Vagina (tissue), 2 donors: ENCODE results near the gene WDR62. TPM values are rescaled to one million over a fixed set of nuclear protein-coding genes. Genes with fewer than 3 reads are reported as not detected.

Experiments
- DNase-seq, 2 donors: peaks; one replicate each; pipeline ENCODE4 v3.0.0-alpha.2; 2017; ENCODE audit errors: extremely low spot score in 2 of 2
- H3K27ac ChIP-seq: fragments of 200-600 bp; sonication (generic); one replicate; pipeline ENCODE4 v1.5.1; 2019
- H3K27me3 ChIP-seq: fragments of 200-600 bp; sonication (generic); one replicate; pipeline ENCODE4 v1.5.1; 2019
- H3K36me3 ChIP-seq, 2 donors: fragments of 200-600 bp; sonication (generic); one replicate each; pipeline ENCODE4 v1.5.1; 2017 to 2019
- H3K4me1 ChIP-seq: fragments of 200-600 bp; sonication (generic); one replicate; pipeline ENCODE4 v1.5.1; 2019
- H3K4me3 ChIP-seq, 2 donors: fragments of 200-600 bp; sonication (generic); 1 replicate in 1 of 2; 2 replicates in 1 of 2; pipeline ENCODE4 v1.5.1; 2016 to 2019
- H3K9me3 ChIP-seq: fragments of 200-600 bp; sonication (generic); one replicate; pipeline ENCODE4 v1.5.1; 2019
- POLR2A ChIP-seq, 2 donors: fragments of 450-650 bp; IDR thresholded peaks; one replicate each; pipeline ENCODE4 v1.6.1; 2017; ENCODE audit warnings: antibody characterized with exemption in 2 of 2, mild to moderate bottlenecking in 2 of 2, moderate library complexity in 2 of 2
- POLR2AphosphoS5 ChIP-seq, 2 donors: sonication (generic); formaldehyde crosslinking; IDR thresholded peaks; one replicate each; pipeline ENCODE4 v1.9.0; 2017; ENCODE audit warnings: antibody characterized with exemption in 2 of 2, mild to moderate bottlenecking in 2 of 2, low read depth in 1 of 2; ENCODE audit not compliant: insufficient read depth in 1 of 2
- intact Hi-C: fragments of 100-400 bp; cut with DNase I; formaldehyde crosslinking; loops from one replicate; pipeline ENCODE4 v1.15.1; 2023
- total RNA-seq: library from RNA; depleted of rRNA; stranded (reverse); fragments of >200 nt; gene quantifications from one replicate; pipeline ENCODE4 v1.2.3, GENCODE V29; 2016
- TF ChIP-seq, protein P1 (sequence below), 3 experiments: fragments of 450-650 bp in 2 of 3; fragments of 200-600 bp in 1 of 3; sonication (generic) in 1 of 3; IDR thresholded peaks; one replicate each; pipeline ENCODE4 v1.5.1; 2017 to 2019; ENCODE audit warnings: antibody characterized with exemption in 3 of 3, mild to moderate bottlenecking in 2 of 3, moderate library complexity in 2 of 3

WDR62 gene
- total RNA-seq, 1 donor from 2014 or later = 2.5 TPM

GRCh38 chr19:36090910-36091695, 36.4 kb downstream of the WDR62 start:
- no peaks in the 10 kb centered on the region for H3K27me3 ChIP-seq
- no peaks in the 10 kb centered on the region for H3K36me3 ChIP-seq
- no peaks in the 10 kb centered on the region for H3K4me1 ChIP-seq
- H3K27ac ChIP-seq = no peak overlapping the region
- no peak overlapping the region for H3K4me3 ChIP-seq
- TF ChIP-seq POLR2A (IDR thresholded peaks at IDR 0.05) (no peak), POLR2AphosphoS5 (IDR thresholded peaks at IDR 0.05; ENCODE audit: insufficient read depth in 1 of 2, low read depth in 1 of 2) (no peak)
- TF ChIP-seq, protein P1, sequence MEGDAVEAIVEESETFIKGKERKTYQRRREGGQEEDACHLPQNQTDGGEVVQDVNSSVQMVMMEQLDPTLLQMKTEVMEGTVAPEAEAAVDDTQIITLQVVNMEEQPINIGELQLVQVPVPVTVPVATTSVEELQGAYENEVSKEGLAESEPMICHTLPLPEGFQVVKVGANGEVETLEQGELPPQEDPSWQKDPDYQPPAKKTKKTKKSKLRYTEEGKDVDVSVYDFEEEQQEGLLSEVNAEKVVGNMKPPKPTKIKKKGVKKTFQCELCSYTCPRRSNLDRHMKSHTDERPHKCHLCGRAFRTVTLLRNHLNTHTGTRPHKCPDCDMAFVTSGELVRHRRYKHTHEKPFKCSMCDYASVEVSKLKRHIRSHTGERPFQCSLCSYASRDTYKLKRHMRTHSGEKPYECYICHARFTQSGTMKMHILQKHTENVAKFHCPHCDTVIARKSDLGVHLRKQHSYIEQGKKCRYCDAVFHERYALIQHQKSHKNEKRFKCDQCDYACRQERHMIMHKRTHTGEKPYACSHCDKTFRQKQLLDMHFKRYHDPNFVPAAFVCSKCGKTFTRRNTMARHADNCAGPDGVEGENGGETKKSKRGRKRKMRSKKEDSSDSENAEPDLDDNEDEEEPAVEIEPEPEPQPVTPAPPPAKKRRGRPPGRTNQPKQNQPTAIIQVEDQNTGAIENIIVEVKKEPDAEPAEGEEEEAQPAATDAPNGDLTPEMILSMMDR (IDR thresholded peaks at IDR 0.05) = no peak
- intact Hi-C loops = loop anchor here (10.0 kb wide), 1 partner anchor 726 kb away; no protein-coding TSS in a partner anchor
- no peak for DNase-seq
- H3K9me3 ChIP-seq = no peaks in the 10 kb centered on the region

GRCh38 chr19:36092566-36092965, 37.9 kb downstream of the WDR62 start:
- Histone ChIP-seq H3K4me3 (no peak overlapping the region), H3K4me1 (no peaks in the 10 kb centered on the region), H3K36me3 (no peaks in the 10 kb centered on the region), H3K9me3 (no peaks in the 10 kb centered on the region), H3K27me3 (no peaks in the 10 kb centered on the region), H3K27ac (no peak overlapping the region)
- TF ChIP-seq POLR2A (IDR thresholded peaks at IDR 0.05) (no peak), POLR2AphosphoS5 (IDR thresholded peaks at IDR 0.05; ENCODE audit: insufficient read depth in 1 of 2, low read depth in 1 of 2) (no peak)
- TF ChIP-seq, protein P1 (IDR thresholded peaks at IDR 0.05) = no peak
- DNase-seq = no peak
- intact Hi-C loops = loop anchor here (10.0 kb wide), 1 partner anchor 728 kb away; no protein-coding TSS in a partner anchor

DNA sequence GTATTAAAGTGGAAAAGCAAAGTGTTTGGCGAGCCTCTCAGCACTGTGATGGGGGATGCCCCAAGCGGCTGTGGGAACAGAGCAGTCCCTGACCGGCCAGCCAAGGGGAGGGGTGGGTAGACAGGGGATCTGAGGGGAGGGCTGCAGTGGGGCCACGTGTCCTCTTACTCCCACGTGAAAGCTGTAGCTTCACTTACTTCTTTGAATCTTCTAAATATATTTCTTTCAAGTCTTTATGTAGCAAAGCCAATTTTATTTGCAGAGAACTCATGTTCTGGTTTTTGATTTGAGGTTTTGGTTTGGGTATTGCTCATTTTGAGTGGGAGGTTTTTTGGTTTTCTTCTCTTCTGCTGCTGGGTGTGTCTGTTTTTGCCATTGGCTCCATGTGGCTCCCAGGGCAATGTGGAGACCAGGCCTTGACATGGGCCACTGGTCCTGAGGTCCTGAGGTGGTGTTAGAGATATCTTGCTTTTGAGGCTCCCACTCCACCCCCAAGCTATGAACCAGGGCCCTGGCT, 38.5 kb downstream of the WDR62 start:
- no peak overlapping the region for H3K4me3 ChIP-seq
- H3K27ac ChIP-seq = no peak overlapping the region
- TF ChIP-seq, protein P1 (IDR thresholded peaks at IDR 0.05) = no peak
- TF ChIP-seq POLR2A (IDR thresholded peaks at IDR 0.05) (no peak), POLR2AphosphoS5 (IDR thresholded peaks at IDR 0.05; ENCODE audit: insufficient read depth in 1 of 2, low read depth in 1 of 2) (no peak)
- H3K36me3 ChIP-seq = no peaks in the 10 kb centered on the region
- DNase-seq = no peak
- no peaks in the 10 kb centered on the region for H3K27me3 ChIP-seq
- H3K9me3 ChIP-seq = no peaks in the 10 kb centered on the region
- intact Hi-C loops = loop anchor here (10.0 kb wide), 1 partner anchor 728 kb away; no protein-coding TSS in a partner anchor
- H3K4me1 ChIP-seq = no peaks in the 10 kb centered on the region

- no peak overlapping the region for H3K27ac ChIP-seq
- H3K36me3 ChIP-seq = no peaks in the 10 kb centered on the region
- TF ChIP-seq POLR2A (IDR thresholded peaks at IDR 0.05) (no peak), POLR2AphosphoS5 (IDR thresholded peaks at IDR 0.05; ENCODE audit: insufficient read depth in 1 of 2, low read depth in 1 of 2) (no peak)
- TF ChIP-seq, protein P1 (IDR thresholded peaks at IDR 0.05) = no peak
- H3K9me3 ChIP-seq = no peaks in the 10 kb centered on the region
- H3K4me1 ChIP-seq = no peaks in the 10 kb centered on the region
- no peak for DNase-seq
- no peak overlapping the region for H3K4me3 ChIP-seq
- H3K27me3 ChIP-seq = no peaks in the 10 kb centered on the region
- intact Hi-C loops = loop anchor here (10.0 kb wide), 1 partner anchor 729 kb away; no protein-coding TSS in a partner anchor
Observed at GRCh38 chr19:36093687-36094086, 39.0 kb downstream of the WDR62 start.

DNA sequence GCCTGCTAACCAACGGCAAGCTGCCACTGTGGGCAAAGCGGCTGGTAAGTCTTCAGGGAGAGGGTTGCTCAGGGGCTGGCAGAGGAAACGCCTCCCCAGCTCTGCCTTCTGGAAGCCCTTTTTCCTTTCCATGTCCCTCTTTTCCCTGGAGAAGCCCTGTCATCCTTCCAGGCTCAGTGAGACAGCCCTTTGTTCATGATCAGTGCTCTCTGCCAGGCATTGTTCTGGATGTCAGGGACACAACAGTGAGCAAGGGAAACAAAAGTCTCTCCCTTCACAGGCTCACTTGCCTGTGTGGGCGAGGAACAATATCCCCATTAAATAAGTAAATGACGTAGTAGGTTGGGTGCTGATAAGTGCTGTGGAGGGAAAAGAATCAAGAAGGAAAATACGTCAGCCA, 42.3 kb downstream of the WDR62 start:
- no peaks in the 10 kb centered on the region for H3K36me3 ChIP-seq
- intact Hi-C loops = loop anchor here (10.0 kb wide), 1 partner anchor 732 kb away; no protein-coding TSS in a partner anchor
- H3K27ac ChIP-seq = no peak overlapping the region
- TF ChIP-seq POLR2AphosphoS5 (IDR thresholded peaks at IDR 0.05; ENCODE audit: insufficient read depth in 1 of 2, low read depth in 1 of 2) = no peak
- no peak for TF ChIP-seq POLR2A (IDR thresholded peaks at IDR 0.05)
- no peak overlapping the region for H3K4me3 ChIP-seq
- no peaks in the 10 kb centered on the region for H3K27me3 ChIP-seq
- H3K4me1 ChIP-seq = peaks cover 14% of the 10 kb centered on the region
- H3K9me3 ChIP-seq = no peaks in the 10 kb centered on the region
- no peak for DNase-seq
